ENCODE measurements around the gene KDM2A.
"Not testable (repeated sequence)": the region's sequence is repeated elsewhere in the genome, so short reads cannot be mapped to it uniquely, and the experiment has no call there.

Gene KDM2A

DNA sequence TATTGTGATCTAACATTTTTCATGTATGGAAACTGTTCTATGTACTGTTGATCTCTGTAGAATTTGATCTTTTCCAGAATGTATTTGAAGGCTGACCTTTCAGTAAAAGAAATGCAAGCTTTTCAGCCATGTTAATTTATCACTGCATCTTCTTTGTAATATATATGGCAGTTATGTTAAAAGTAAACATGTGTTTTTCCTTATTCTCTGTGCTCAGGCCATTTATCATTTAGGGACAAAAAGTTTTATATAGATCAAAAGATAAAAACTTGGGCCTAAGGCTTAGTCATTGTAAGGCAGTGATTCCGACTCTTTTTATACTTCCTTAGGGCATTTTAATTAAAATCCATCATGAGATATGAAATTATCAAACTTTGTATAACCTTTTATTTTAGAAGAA lies 48.7 kb downstream of the KDM2A start:
- DNase-seq (ENCODE audit: low spot score): no peak

GRCh38 chr11:67168911-67169310 lies 49.8 kb downstream of the KDM2A start:
- DNase-seq (ENCODE audit: low spot score): not testable (repeated sequence)

DNA sequence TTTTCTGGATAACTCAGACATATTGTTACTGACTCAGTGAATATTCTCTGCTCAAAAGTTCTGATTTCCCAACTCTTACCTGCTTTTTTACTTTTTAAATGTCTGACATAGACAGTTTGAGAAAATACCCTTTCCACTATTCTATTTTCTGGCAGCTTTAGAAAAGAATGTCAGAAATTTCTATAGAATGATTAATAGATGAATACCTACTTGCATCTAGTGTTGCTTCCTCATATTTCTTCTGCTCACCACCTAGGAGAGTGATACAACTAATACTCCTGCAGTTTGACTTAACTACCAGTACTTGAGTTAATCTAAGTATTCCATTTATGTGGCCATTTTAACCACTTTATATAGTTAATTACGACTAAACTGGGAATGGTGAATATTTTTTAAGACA lies 55.2 kb downstream of the KDM2A start:
- DNase-seq (ENCODE audit: low spot score): no peak

DNA sequence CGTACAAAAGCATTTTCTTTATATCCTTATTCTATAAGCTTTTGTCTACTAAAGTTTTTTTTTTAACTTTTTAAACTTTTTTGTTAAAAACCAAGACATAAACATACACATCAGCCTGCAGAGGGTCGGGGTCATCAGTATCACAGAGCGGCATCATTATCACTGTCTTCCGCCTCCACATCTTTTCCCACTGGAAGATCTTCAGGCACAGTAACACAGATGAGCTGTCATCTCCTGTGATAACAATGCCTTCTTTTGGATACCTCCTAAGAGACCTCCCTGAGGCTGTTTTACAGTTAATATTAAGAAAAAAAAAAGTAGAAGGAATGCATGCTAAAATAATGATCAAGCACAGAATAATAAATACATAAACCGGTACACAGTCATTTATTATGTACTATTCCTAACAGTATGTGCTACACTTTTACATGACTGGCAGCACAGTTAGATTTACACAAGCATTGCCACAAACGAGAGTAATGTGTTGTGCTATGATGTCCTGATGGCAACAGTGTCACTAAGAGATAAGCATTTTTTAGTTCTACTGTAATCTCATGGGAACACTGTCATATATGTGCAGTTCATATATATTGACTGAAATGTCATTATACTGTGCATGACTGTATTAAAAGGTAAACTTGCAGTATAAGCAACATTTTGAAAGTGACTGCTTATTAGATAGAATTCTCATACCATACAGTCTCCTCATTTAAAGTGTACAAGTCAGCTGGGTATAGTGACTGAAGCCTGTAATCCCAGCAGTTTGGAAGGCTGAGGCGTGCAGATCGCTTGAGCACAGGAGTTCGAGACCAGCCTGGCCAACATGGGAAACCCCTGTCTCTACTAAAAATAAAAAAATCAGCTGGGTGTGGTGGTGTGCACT lies 58.6 kb downstream of the KDM2A start:
- DNase-seq (ENCODE audit: low spot score): no peak

GRCh38 chr11:67178421-67178820 lies 59.4 kb downstream of the KDM2A start:
- DNase-seq (ENCODE audit: low spot score): no peak

DNA sequence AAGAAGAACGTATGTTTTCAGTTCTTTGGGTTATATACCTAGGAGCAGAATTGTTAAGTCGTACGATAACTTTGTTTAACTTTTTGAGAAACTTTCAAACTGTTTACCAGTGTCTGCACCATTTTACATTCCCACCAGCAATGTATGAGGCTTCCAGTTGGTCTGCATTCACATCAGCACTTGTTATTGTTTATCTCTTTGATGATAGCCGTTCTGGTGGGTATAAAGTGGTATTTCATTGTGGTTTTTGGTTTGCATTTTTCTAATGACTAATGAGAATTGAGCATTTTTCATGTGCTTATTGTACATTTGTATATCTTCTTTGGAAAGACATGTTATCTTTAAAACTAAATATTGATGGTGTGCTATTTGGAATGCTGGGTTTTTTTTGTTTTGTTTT lies 59.8 kb downstream of the KDM2A start:
- no peak for DNase-seq (ENCODE audit: low spot score)

- no peak for DNase-seq (ENCODE audit: low spot score)
These were observed 60.9 kb downstream of the KDM2A start for GRCh38 chr11:67179892-67180490.

GRCh38 chr11:67194096-67194495 lies 75.0 kb downstream of the KDM2A start:
- no peak for DNase-seq (ENCODE audit: low spot score)

GRCh38 chr11:67195971-67196456 lies 77.0 kb downstream of the KDM2A start:
- no peak for DNase-seq (ENCODE audit: low spot score)

DNA sequence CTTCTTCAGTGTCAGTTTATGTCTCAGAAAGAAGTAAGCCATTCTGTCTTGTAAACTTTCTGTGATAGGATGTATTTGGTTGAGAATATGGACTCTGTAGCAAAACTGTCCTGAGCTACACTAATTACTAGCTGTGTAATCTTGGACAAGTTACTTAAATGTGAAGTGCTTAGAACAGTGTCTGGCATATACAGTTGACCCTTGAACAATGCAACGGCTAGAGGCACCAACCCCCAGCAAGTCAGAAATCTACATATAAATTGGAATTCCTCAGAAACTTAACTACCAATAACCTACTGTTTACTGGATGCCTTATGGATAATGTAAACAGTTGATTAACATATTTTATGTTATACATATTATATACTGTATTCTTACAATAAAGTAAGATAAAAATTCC lies 78.5 kb downstream of the KDM2A start:
- no peak for DNase-seq (ENCODE audit: low spot score)

DNA sequence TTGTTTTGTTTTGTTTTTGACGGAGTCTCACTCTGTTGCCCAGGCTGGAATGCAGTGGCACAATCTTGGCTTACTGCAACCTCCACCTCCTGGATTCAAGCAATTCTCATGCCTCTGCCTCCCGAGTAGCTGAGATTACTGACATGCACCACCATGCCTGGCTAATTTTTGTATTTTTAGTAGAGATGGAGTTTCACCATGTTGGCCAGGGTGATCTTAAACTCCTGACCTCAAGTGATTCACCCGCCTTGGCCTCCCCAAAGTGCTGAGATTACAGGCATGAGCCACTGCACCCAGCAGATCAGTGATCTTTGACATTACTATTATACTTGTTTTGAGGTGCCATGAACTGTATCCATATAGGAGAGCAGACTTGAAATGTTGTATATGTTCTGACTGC lies 79.7 kb downstream of the KDM2A start:
- not testable (repeated sequence) for DNase-seq (ENCODE audit: low spot score)

DNA sequence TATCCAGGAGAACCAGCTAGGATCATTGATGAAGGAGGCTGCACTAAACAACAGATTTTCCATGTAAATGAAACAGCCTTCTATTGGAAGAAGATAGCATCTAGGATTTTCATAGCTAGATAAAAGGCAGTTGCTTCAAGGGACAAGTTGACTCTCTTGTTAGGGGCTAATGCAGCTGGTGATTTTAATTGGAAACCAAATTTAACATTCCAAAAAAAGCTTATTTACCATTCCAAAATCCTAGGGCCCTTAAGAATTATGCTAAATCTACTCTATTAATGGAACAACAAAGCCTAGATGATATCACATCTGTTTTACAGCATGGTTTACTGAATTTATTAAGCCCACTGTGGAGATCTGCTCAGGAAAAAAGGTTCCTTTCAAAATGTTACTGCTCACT lies 80.7 kb downstream of the KDM2A start:
- DNase-seq (ENCODE audit: low spot score): no peak

DNA sequence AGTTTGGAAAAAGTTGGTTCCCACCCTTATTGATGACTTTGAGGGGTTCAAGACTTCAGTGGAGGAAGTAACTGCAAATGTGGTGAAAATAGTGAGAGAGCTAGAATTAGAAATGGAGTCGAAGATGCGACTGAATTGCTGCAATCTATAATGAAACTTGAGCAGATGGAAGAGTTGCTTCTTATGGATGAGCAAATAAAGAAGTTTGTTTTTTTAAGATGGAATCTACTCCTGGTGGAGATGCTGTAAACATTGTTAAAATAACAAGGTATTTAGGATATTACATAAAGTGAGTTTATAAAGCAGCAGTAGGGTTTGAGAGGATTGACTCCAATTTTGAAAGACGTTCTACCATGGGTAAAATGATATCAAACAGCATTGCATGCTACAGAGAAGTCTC lies 83.0 kb downstream of the KDM2A start:
- no peak for DNase-seq (ENCODE audit: low spot score)

GRCh38 chr11:67204822-67205221 lies 85.8 kb downstream of the KDM2A start:
- no peak for DNase-seq (ENCODE audit: low spot score)

- not testable (repeated sequence) for DNase-seq (ENCODE audit: low spot score)
These were observed 90.2 kb downstream of the KDM2A start for GRCh38 chr11:67209222-67209621.

DNA sequence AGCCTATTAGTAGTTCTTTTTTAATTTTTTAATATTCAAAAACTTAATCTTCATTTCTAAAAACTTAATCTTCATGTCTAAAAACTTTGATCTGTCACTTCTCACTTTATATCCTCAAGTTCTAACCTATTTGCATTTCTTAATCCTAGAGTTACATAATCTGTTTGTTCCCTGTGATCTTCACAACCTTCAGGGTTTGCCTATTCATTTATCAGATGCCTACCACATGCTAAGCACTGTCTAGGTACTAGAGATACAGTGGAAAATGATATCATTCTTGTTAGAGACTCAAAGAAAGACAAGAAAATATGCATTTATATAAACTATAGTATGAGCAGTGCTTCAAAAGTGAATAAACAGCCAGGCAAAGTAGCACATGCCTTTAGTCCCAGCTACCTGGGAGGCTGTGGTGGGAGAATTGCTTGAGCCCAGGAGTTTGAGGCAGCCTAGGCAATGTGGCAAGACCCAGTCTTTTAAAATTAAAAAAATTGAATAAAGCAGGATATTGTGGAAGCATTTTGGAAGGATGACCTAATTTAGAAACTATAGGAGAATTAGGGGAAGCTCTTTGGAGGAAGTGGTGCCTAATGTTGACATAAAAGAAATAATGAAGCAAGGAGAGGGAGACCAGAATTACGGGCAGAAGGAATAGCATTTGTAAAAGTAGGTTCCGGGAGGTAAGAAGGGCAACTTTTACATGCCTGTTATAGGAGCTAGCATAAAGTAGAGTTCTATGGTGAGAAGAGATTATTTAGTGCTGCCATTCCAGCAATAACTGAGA lies 92.8 kb downstream of the KDM2A start:
- DNase-seq (ENCODE audit: low spot score): no peak

- DNase-seq (ENCODE audit: low spot score): no peak
These were observed 94.1 kb downstream of the KDM2A start for GRCh38 chr11:67213178-67213621.

DNA sequence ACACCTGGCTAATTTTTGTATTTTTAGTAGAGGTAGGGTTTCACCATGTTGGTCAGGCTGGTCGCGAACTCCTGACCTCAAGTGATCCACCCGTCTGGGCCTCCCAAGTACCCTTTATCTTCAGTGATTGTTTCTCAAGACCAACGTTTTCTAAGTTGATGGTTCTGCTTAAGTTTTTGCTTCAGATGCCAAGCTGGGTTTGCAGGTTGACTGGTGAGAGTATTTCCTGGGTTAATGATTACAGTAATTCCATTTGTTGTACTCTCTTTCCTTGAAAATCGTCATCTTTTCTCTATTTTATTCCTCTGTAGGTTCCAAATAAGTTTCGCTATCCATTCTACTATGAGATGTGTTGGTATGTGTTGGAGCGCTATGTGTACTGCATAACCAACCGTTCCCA lies 108.7 kb downstream of the KDM2A start:
- DNase-seq (ENCODE audit: low spot score): no peak

DNA sequence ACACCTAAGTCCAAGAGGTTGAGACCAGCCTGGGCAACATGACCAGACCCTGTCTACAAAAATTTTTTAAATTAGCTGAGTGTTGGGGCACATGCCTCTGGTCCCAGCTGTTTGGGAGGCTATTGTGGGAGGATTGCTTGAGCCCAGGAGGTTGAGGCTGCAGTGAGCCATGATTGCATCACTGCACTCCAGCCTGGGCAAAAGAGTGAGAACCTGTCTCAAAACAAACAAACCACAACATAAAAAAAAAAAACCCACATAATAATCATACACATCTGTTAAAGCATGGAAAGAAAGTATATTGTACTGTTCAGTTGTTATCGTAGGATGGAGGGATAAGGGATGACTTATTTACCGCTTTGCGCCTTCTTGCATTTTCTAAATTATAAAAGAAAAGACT lies 111.3 kb downstream of the KDM2A start:
- DNase-seq (ENCODE audit: low spot score): no peak

- no peak for DNase-seq (ENCODE audit: low spot score)
These were observed 111.8 kb downstream of the KDM2A start for GRCh38 chr11:67230886-67231285.

- DNase-seq (ENCODE audit: low spot score): no peak
These were observed 114.6 kb downstream of the KDM2A start for GRCh38 chr11:67233584-67234190.

- not testable (repeated sequence) for DNase-seq (ENCODE audit: low spot score)
These were observed 115.5 kb downstream of the KDM2A start for GRCh38 chr11:67234571-67234970.

All from kidney capillary endothelial cell (primary cell).